Right renal pelvis (tissue), 4 donors: Measurements from ENCODE around the gene CHRNB2. TPM values are rescaled to one million over a fixed set of nuclear protein-coding genes. Genes with fewer than 3 reads are reported as not detected.
A peak's percentile ranks its signal among the peaks of the same experiment; 100 is the strongest.

Source experiments
- DNase-seq, 4 donors: peaks; one replicate each; pipeline ENCODE4 v3.0.0-alpha.2; 2013; ENCODE audit warnings: low read depth in 4 of 4, low spot score in 3 of 4, missing footprints in 1 of 4
- polyA plus RNA-seq, 4 donors: library from polyadenylated mRNA; unstranded; fragments of 120-200 nt; gene quantifications; one replicate each; pipeline ENCODE4 v1.2.1, GENCODE V29; 2013; ENCODE audit not compliant: insufficient read length in 4 of 4

Gene CHRNB2
- polyA plus RNA-seq, 4 donors: 0.41 to 0.60 (median 0.49) TPM

DNA sequence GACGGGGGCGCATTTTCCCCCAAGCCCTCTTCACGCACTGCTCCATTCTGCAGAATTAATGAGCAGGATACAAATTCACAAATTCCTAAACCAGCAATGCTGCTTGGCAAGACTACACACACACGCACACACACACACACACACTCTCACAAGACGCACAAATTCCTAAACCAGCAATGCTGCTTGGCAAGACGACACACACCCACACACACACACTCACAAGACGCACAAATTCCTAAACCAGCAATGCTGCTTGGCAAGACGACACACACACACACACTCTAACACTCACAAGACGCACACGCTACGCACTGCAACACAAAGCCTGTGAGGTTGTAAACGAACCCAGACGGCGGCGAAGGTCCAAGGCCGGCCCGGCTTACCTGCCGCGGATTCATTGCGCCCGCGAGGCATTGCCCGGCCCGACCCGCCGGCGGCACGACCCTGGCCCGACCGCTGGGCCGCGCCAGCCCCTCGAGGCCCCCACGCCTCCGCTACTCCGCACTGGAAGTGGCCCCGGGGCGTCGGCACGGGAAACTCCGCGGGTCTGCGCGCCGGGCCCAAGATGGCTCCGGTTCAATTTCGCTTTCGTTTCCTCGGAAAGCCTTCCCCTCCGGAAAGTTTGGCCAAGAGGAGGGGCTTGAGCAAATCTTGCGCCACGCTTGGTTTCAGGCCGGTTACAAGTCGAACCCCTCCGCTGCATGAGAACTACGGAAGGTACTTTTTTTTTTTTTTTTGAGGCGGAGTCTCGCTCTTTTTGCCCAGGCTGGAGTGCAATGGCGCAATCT, 40.2 kb downstream of the CHRNB2 start, which contains the start of gene ADAR:
Gene ADAR (minus strand): TSS at position 578 of the 788 bp plus-strand sequence. CDS start 180 bp downstream, at position 398.
- DNase-seq: peak; percentile 78 to 91 (median 88)

- peak; percentile 35 to 44 (median 40) for DNase-seq
Observed at GRCh38 chr1:154608397-154609270, 41.1 kb downstream of the CHRNB2 start.

- DNase-seq: no peak
Observed at GRCh38 chr1:154609398-154610380, 42.1 kb downstream of the CHRNB2 start.

GRCh38 chr1:154611150-154611862, 43.7 kb downstream of the CHRNB2 start:
- DNase-seq: no peak

- no peak for DNase-seq
Observed at GRCh38 chr1:154614247-154614646, 46.7 kb downstream of the CHRNB2 start.

- no peak for DNase-seq
Observed at GRCh38 chr1:154614901-154615300, 47.3 kb downstream of the CHRNB2 start.

- DNase-seq: no peak
Observed at GRCh38 chr1:154615411-154615810, 47.8 kb downstream of the CHRNB2 start.

DNA sequence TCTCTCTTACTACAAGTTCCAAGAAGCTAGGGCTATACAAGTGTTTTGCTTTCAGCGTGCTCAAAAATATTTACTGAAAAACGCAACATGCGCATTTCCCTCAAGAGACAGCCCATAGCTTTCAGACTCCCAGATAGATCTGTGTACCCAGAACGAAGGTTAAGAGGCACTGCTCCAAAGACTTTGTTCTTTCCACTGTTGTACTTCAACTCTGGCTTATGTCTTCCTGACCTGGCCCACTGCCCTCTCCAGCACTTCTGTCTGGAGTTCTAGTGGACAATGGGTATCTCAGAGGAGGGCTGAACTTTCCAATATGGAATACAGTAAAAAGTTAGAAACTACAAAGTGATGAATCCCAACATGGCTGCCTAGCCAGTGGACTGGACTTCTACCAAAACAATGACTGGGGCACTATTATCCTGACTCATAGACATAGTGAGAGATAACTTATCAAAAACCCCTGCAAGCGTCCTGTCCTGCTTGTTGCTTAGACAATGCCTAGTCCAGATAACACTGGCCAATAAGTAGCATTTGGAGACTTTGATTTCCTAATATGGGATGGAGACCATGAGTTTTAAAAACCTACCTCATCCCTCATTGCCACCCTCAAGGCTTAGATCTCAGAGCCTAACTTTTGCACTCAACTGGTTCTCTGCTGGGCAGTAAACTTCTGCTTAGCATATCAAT, 49.2 kb downstream of the CHRNB2 start:
- DNase-seq: no peak

GRCh38 chr1:154619181-154619948, 51.8 kb downstream of the CHRNB2 start:
- DNase-seq: no peak

GRCh38 chr1:154620751-154621150, 53.2 kb downstream of the CHRNB2 start:
- no peak for DNase-seq

DNA sequence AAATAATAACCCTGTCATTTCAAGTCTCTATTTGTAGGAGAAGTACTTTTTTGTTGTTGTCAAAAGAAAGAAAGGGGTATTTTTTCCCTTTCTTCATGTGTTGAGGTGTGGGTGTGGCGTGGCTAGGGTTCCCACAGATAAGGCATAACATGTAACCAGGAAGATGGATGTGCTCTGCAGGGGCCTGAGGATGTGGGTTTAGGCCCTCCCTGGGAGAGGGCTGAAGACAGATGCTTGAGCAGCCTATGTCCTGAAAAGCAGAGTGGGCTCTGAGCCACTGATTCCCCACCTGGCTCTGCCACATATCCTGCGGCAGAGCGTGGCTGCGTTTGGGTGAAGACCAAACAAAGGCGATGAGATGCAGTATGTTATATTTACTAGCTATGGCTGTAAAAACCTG, 54.3 kb downstream of the CHRNB2 start:
- DNase-seq: no peak

DNA sequence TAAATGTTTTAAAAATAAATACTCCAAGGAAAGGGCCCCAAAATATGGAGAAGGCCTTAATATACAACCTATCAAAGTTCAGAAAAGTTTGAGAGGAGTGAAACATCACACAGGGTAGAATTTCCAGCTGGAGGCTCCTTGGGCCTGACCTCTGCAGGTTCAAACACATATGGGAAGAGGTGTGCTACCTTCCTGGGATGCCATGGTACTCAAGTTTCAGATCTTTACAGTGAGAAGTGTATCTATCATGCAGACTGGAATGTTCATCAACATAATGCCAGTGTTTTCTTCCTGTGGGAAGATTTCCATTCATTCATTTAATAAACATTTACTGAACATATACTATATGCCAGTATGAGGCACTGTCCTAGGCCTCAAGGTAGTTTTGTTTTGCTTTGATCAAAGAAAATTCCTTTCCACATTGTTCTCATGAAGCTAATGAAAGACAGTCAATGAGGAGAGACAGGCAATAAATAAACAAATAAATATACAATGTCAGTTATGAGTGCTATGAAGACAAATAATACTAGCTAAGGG, 55.0 kb downstream of the CHRNB2 start:
- no peak for DNase-seq

DNA sequence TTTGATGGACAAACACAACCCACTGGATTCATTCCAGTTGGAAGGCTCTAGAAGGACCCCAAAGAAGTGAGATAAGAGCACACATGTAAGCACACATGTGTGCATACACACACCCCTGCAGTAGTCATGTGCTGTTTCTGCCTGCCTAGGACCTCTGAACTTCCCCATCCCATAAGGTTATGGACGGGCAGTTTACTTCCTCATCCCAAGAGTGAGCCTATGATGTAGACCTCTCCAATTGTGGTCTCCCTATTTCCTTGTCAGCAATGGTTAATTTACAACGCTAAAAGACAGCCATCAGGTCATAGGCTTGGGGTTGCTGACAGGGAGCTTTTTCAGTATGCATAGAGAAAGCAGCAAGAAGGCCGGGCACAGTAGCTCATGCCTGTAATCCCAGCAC, 55.8 kb downstream of the CHRNB2 start:
- DNase-seq: no peak

GRCh38 chr1:154624746-154625643, 57.4 kb downstream of the CHRNB2 start:
- DNase-seq: no peak

- no peak for DNase-seq
Observed at GRCh38 chr1:154626456-154627256, 59.1 kb downstream of the CHRNB2 start.
